Measurements from ENCODE around the gene CEP135. TPM values are rescaled to one million over a fixed set of nuclear protein-coding genes. Genes with fewer than 3 reads are reported as not detected.

Gene CEP135
- total and polyA plus RNA-seq, 2 donors (not counting 1 experiment from before 2014, with no cell fraction given) = 4.6 to 5.9 TPM

- Histone ChIP-seq H3K4me2 (ENCODE audit: extremely low read depth, insufficient read depth, low read length) (no peak overlapping the region), H2AFZ (ENCODE audit: low read length) (no peak overlapping the region), H3K27me3 (ENCODE audit: control insufficient read depth, insufficient read depth, low read length) (no peaks in the 10 kb centered on the region), H3K4me3 (replicated peaks in 1 of 4; ENCODE audit: control extremely low read depth in 1 of 4, insufficient read depth in 1 of 4, low read depth in 3 of 4, low read length in 4 of 4) (no peak overlapping the region), H4K20me1 (ENCODE audit: control insufficient read depth, extremely low read depth, insufficient read depth, low read length) (no peaks in the 10 kb centered on the region), H3K9ac (ENCODE audit: insufficient read depth, low read length) (no peak overlapping the region), H3K36me3 (ENCODE audit: control insufficient read depth, insufficient read depth, low read length) (no peaks in the 10 kb centered on the region), H3K4me1 (ENCODE audit: control insufficient read depth, extremely low read depth, insufficient read depth, low read length) (no peaks in the 10 kb centered on the region), H3K9me3 (ENCODE audit: control insufficient read depth, insufficient read depth, low read depth, low read length) (no peaks in the 10 kb centered on the region), H3K79me2 (ENCODE audit: control insufficient read depth, insufficient read depth, low read length) (no peaks in the 10 kb centered on the region), H3K27ac (ENCODE audit: insufficient read depth, low read length) (no peak overlapping the region)
- TF ChIP-seq, protein P1, sequence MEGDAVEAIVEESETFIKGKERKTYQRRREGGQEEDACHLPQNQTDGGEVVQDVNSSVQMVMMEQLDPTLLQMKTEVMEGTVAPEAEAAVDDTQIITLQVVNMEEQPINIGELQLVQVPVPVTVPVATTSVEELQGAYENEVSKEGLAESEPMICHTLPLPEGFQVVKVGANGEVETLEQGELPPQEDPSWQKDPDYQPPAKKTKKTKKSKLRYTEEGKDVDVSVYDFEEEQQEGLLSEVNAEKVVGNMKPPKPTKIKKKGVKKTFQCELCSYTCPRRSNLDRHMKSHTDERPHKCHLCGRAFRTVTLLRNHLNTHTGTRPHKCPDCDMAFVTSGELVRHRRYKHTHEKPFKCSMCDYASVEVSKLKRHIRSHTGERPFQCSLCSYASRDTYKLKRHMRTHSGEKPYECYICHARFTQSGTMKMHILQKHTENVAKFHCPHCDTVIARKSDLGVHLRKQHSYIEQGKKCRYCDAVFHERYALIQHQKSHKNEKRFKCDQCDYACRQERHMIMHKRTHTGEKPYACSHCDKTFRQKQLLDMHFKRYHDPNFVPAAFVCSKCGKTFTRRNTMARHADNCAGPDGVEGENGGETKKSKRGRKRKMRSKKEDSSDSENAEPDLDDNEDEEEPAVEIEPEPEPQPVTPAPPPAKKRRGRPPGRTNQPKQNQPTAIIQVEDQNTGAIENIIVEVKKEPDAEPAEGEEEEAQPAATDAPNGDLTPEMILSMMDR (conservative IDR thresholded peaks at IDR 0.05 in 1 of 2, IDR thresholded peaks at IDR 0.05 in 1 of 2; ENCODE audit: low read depth in 1 of 2, low read length in 2 of 2) = no peak
- TF ChIP-seq EZH2 (IDR thresholded peaks at IDR 0.05; ENCODE audit: low read length, missing control alignments) = no peak
- no peak for DNase-seq (ENCODE audit: low read depth in 2 of 2)
Measured at GRCh38 chr4:56004235-56004634, 55.5 kb downstream of the CEP135 start.

- Histone ChIP-seq H3K27ac (ENCODE audit: insufficient read depth, low read length) (no peak overlapping the region), H4K20me1 (ENCODE audit: control insufficient read depth, extremely low read depth, insufficient read depth, low read length) (no peaks in the 10 kb centered on the region), H3K4me2 (ENCODE audit: extremely low read depth, insufficient read depth, low read length) (no peak overlapping the region), H3K9me3 (ENCODE audit: control insufficient read depth, insufficient read depth, low read depth, low read length) (no peaks in the 10 kb centered on the region), H3K36me3 (ENCODE audit: control insufficient read depth, insufficient read depth, low read length) (no peaks in the 10 kb centered on the region), H2AFZ (ENCODE audit: low read length) (no peak overlapping the region), H3K27me3 (ENCODE audit: control insufficient read depth, insufficient read depth, low read length) (no peaks in the 10 kb centered on the region), H3K4me1 (ENCODE audit: control insufficient read depth, extremely low read depth, insufficient read depth, low read length) (no peaks in the 10 kb centered on the region), H3K79me2 (ENCODE audit: control insufficient read depth, insufficient read depth, low read length) (no peaks in the 10 kb centered on the region), H3K4me3 (replicated peaks in 1 of 4; ENCODE audit: control extremely low read depth in 1 of 4, insufficient read depth in 1 of 4, low read depth in 3 of 4, low read length in 4 of 4) (no peak overlapping the region), H3K9ac (ENCODE audit: insufficient read depth, low read length) (no peak overlapping the region)
- no peak for DNase-seq (ENCODE audit: low read depth in 2 of 2)
- no peak for TF ChIP-seq EZH2 (IDR thresholded peaks at IDR 0.05; ENCODE audit: low read length, missing control alignments)
- TF ChIP-seq, protein P1 (conservative IDR thresholded peaks at IDR 0.05 in 1 of 2, IDR thresholded peaks at IDR 0.05 in 1 of 2; ENCODE audit: low read depth in 1 of 2, low read length in 2 of 2) = no peak
Measured at GRCh38 chr4:56007154-56007553, 58.4 kb downstream of the CEP135 start.

- Histone ChIP-seq H3K4me1 (ENCODE audit: control insufficient read depth, extremely low read depth, insufficient read depth, low read length) (no peaks in the 10 kb centered on the region), H3K9ac (ENCODE audit: insufficient read depth, low read length) (no peak overlapping the region), H3K4me3 (replicated peaks in 1 of 4; ENCODE audit: control extremely low read depth in 1 of 4, insufficient read depth in 1 of 4, low read depth in 3 of 4, low read length in 4 of 4) (no peak overlapping the region), H4K20me1 (ENCODE audit: control insufficient read depth, extremely low read depth, insufficient read depth, low read length) (no peaks in the 10 kb centered on the region), H3K79me2 (ENCODE audit: control insufficient read depth, insufficient read depth, low read length) (no peaks in the 10 kb centered on the region), H3K27me3 (ENCODE audit: control insufficient read depth, insufficient read depth, low read length) (no peaks in the 10 kb centered on the region), H3K27ac (ENCODE audit: insufficient read depth, low read length) (no peak overlapping the region), H3K4me2 (ENCODE audit: extremely low read depth, insufficient read depth, low read length) (no peak overlapping the region), H2AFZ (ENCODE audit: low read length) (no peak overlapping the region), H3K9me3 (ENCODE audit: control insufficient read depth, insufficient read depth, low read depth, low read length) (no peaks in the 10 kb centered on the region), H3K36me3 (ENCODE audit: control insufficient read depth, insufficient read depth, low read length) (no peaks in the 10 kb centered on the region)
- no peak for DNase-seq (ENCODE audit: low read depth in 2 of 2)
- TF ChIP-seq EZH2 (IDR thresholded peaks at IDR 0.05; ENCODE audit: low read length, missing control alignments) = no peak
- TF ChIP-seq, protein P1 (conservative IDR thresholded peaks at IDR 0.05 in 1 of 2, IDR thresholded peaks at IDR 0.05 in 1 of 2; ENCODE audit: low read depth in 1 of 2, low read length in 2 of 2) = no peak
Measured at GRCh38 chr4:56008206-56008605, 59.5 kb downstream of the CEP135 start.

All from fibroblast of lung (primary cell).